Breast epithelium (tissue), 3 donors: Measurements from ENCODE around the gene GLCCI1.

Experiments
- POLR2A ChIP-seq: fragments of 450-650 bp; IDR thresholded peaks from one replicate; pipeline ENCODE4 v1.6.1; 2016; ENCODE audit warnings: antibody characterized with exemption, mild to moderate bottlenecking, moderate library complexity
- TF ChIP-seq, protein P1 (sequence below), 3 donors: fragments of 450-650 bp; IDR thresholded peaks; one replicate each; pipeline ENCODE4 v1.5.1; 2016 to 2017; ENCODE audit warnings: antibody characterized with exemption in 3 of 3, mild to moderate bottlenecking in 3 of 3, moderate library complexity in 3 of 3

DNA sequence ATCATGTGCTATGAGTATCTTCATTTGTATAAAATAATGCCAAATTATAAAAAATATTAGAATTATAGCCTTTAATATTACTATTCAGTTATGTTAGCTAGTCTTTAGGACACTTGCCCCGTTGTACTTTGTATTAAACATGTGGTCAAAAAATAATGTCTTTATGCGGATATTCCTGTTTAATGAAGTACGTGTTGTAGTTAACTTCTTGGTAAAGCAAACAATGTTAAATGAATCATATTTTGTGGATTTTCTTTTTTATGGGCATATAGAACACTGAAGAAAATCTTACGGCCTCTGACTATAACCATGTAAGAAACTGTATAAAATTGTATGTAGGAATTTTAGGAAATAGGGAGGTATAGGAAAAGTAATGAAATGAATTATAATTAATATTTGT is 14.3 kb downstream of the GLCCI1 start:
- TF ChIP-seq, protein P1, sequence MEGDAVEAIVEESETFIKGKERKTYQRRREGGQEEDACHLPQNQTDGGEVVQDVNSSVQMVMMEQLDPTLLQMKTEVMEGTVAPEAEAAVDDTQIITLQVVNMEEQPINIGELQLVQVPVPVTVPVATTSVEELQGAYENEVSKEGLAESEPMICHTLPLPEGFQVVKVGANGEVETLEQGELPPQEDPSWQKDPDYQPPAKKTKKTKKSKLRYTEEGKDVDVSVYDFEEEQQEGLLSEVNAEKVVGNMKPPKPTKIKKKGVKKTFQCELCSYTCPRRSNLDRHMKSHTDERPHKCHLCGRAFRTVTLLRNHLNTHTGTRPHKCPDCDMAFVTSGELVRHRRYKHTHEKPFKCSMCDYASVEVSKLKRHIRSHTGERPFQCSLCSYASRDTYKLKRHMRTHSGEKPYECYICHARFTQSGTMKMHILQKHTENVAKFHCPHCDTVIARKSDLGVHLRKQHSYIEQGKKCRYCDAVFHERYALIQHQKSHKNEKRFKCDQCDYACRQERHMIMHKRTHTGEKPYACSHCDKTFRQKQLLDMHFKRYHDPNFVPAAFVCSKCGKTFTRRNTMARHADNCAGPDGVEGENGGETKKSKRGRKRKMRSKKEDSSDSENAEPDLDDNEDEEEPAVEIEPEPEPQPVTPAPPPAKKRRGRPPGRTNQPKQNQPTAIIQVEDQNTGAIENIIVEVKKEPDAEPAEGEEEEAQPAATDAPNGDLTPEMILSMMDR (IDR thresholded peaks at IDR 0.05), result no peak
- no peak for TF ChIP-seq POLR2A
